K562 (cell line): Measurements from ENCODE around the gene PSMB7. TPM values are rescaled to one million over a fixed set of nuclear protein-coding genes. Genes with fewer than 3 reads are reported as not detected.

Experiments
- ATAC-seq: fragments of 200-7000 bp; cut with Tn5 transposase; 3 replicates; pipeline ENCODE4 v1.9.1; 2020; ENCODE audit warnings: moderate library complexity
- BruUV-seq: library from RNA; stranded (reverse); fragments of 400-500 nt; replicated peaks from 2 replicates; lab custom pipeline; 2021; lab: Mats Ljungman, UMichigan
- CTCF ChIA-PET: fragments of 300-600 bp; formaldehyde crosslinking; extraction: SDS; loops from one replicate; lab custom pipeline; 2021; ENCODE audit warnings: low intra/inter-chr PET ratio; lab: Yijun Ruan, JAX
- POLR2A ChIA-PET: fragments of 300-600, 350-650 bp; sonication (Branson Sonifier 250); formaldehyde crosslinking; extraction: SDS; loops from one replicate; lab custom pipeline; 2021; ENCODE audit warnings: antibody characterized with exemption, inconsistent platforms; lab: Yijun Ruan, JAX
- DNase-seq, 4 experiments: peaks; one replicate each; pipeline versions ENCODE4 v3.0.0 to v3.0.0-alpha.2; 2011 to 2018; ENCODE audit warnings: low spot score in 3 of 4, mixed read lengths in 3 of 4; ENCODE audit errors: extremely low read depth in 1 of 4
- FAIRE-seq: peaks from 2 replicates; lab custom pipeline; 2011; peaks lifted over from hg19 to GRCh38; lab: Jason Lieb, UNC
- H2AFZ ChIP-seq: 2 replicates; pipeline ENCODE4 v1.6.0; 2011; ENCODE audit warnings: low read depth, low read length, control low read depth, inconsistent platforms
- H3K27ac ChIP-seq: fragments of 200-600 bp; 3 replicates; pipeline ENCODE4 v1.8.0; 2011; ENCODE audit warnings: low read depth, mild to moderate bottlenecking, control low read depth, inconsistent platforms, low read length, moderate library complexity, mixed read lengths; ENCODE audit errors: extremely low read depth
- H3K27me3 ChIP-seq, 2 experiments: fragments of 300-600 bp in 1 of 2; 2 replicates in 1 of 2; 3 replicates in 1 of 2; pipeline versions ENCODE4 v1.6.0 to v1.8.0; 2011; ENCODE audit warnings: inconsistent platforms in 2 of 2, low read length in 2 of 2, mild to moderate bottlenecking in 1 of 2, mixed read lengths in 1 of 2, moderate library complexity in 1 of 2; ENCODE audit not compliant: control insufficient read depth in 2 of 2, insufficient read depth in 2 of 2
- H3K36me3 ChIP-seq: fragments of 300-600 bp; 3 replicates; pipeline ENCODE4 v1.8.0; 2011; ENCODE audit warnings: mild to moderate bottlenecking, low read length, inconsistent platforms; ENCODE audit not compliant: control insufficient read depth, insufficient read depth
- H3K4me1 ChIP-seq, 2 experiments: fragments of 200-600 bp in 1 of 2; replicated peaks in 1 of 2; 2 replicates in 1 of 2; 3 replicates in 1 of 2; pipeline versions ENCODE4 v1.5.1 to v1.8.0; 2011; ENCODE audit warnings: inconsistent platforms in 2 of 2, low read length in 2 of 2, mild to moderate bottlenecking in 1 of 2, mixed read lengths in 1 of 2, moderate library complexity in 1 of 2; ENCODE audit not compliant: control insufficient read depth in 2 of 2, insufficient read depth in 2 of 2
- H3K4me2 ChIP-seq: 2 replicates; pipeline ENCODE4 v1.6.1; 2011; ENCODE audit warnings: low read length, control low read depth, inconsistent platforms, mixed read lengths; ENCODE audit not compliant: insufficient read depth
- H3K4me3 ChIP-seq: fragments of 200-600 bp; sonication (generic), shearing (Covaris generic); 2 replicates; pipeline ENCODE4 v1.5.1; 2016; ENCODE audit warnings: control low read depth, inconsistent platforms
- H3K79me2 ChIP-seq: fragments of 200-600 bp; 3 replicates; pipeline ENCODE4 v1.8.0; 2011; ENCODE audit warnings: low read length, inconsistent platforms; ENCODE audit not compliant: control insufficient read depth, insufficient read depth
- H3K9ac ChIP-seq, 2 experiments: 2 replicates each; pipeline versions ENCODE4 v1.6.0 to v1.6.1; 2011; ENCODE audit warnings: low read depth in 2 of 2, low read length in 2 of 2, control low read depth in 1 of 2, inconsistent platforms in 1 of 2, mild to moderate bottlenecking in 1 of 2, mixed read lengths in 1 of 2; ENCODE audit not compliant: insufficient read depth in 1 of 2
- H3K9me1 ChIP-seq: one replicate; pipeline ENCODE4 v1.6.0; 2011; ENCODE audit warnings: inconsistent platforms, mild to moderate bottlenecking, low read length, moderate library complexity; ENCODE audit not compliant: control insufficient read depth, insufficient read depth
- H3K9me3 ChIP-seq: replicated peaks from 2 replicates; pipeline ENCODE4 v1.5.1; 2011; ENCODE audit warnings: low read depth, low read length, inconsistent platforms; ENCODE audit not compliant: control insufficient read depth, insufficient read depth
- H4K20me1 ChIP-seq: replicated peaks from 2 replicates; pipeline ENCODE4 v1.6.1; 2011; ENCODE audit warnings: low read length, inconsistent platforms, mixed read lengths; ENCODE audit not compliant: control insufficient read depth, insufficient read depth
- CHD4 ChIP-seq: fragments of 200-600 bp; sonication (generic); IDR thresholded peaks from 3 replicates; pipeline ENCODE4 v1.6.1; 2012; ENCODE audit warnings: low read depth, mild to moderate bottlenecking, mixed read lengths, low read length, inconsistent platforms; ENCODE audit not compliant: insufficient read depth, insufficient replicate concordance, poor library complexity, severe bottlenecking
- HDAC2 ChIP-seq: fragments of 450-650 bp; IDR thresholded peaks from 2 replicates; pipeline ENCODE4 v1.6.1; 2016; ENCODE audit warnings: mild to moderate bottlenecking
- NCOA4 ChIP-seq: fragments of 450-650 bp; IDR thresholded peaks from 2 replicates; pipeline ENCODE4 v1.6.1; 2018; ENCODE audit warnings: mild to moderate bottlenecking; ENCODE audit not compliant: partially characterized antibody
- PKNOX1 ChIP-seq: fragments of 450-650 bp; IDR thresholded peaks from 2 replicates; pipeline ENCODE4 v1.6.1; 2016
- WGBS: fragments of 100-300 bp; shearing (Covaris generic); methylation state at CpG from one replicate; pipeline ENCODE4 v1.1.6; 2016; ENCODE audit warnings: low coverage, mixed read lengths; ENCODE audit not compliant: insufficient coverage; ENCODE audit errors: missing lambda C conversion rate; 5-methylcytosine and 5-hydroxymethylcytosine counted together
- in situ Hi-C: fragments of 300-500 bp; cut with MboI; formaldehyde crosslinking; loops from 4 replicates; pipeline ENCODE4 v1.15.0; 2018; ENCODE audit warnings: inconsistent platforms, mixed read lengths
- intact Hi-C: fragments of 100-400 bp; cut with micrococcal nuclease; formaldehyde crosslinking; loops from 2 replicates; pipeline ENCODE4 v1.14.2; 2022
- polyA plus RNA-seq, 8 experiments: library from polyadenylated mRNA; depleted of rRNA in 4 of 8; stranded (reverse) in 5 of 8; unstranded in 3 of 8; fragments of >200 nt; fragmentation: Nextera tagmentation in 2 of 8; fragmentation: Illumina TruSeq in 1 of 8; extraction: Ambion mirVana in 2 of 8; extraction: Trizol in 1 of 8; gene quantifications; 2 replicates each; pipeline versions ENCODE4 v1.2.1 to v1.2.3, GENCODE V29; 2011 to 2014; ENCODE audit warnings: inconsistent platforms in 1 of 8, missing spikeins in 1 of 8
- total RNA-seq, 7 experiments: library from RNA; depleted of rRNA in 6 of 7; stranded (reverse); fragments of >200 nt in 6 of 7; fragmentation: Illumina TruSeq in 2 of 7; extraction: Trizol in 2 of 7; gene quantifications; 2 replicates each; pipeline versions ENCODE4 v1.2.1 to v1.2.3, GENCODE V29; 2011 to 2021; ENCODE audit warnings: low replicate concordance in 1 of 7

Gene PSMB7
- total and polyA plus RNA-seq, 9 of the 15 experiments (the other 6 are each of a cell fraction or from before 2014, with no cell fraction given): 321 to 978 (median 407) TPM

- TF ChIP-seq HDAC2 (peak; percentile 21; the same call in 1 of the 2 replicates), PKNOX1 (no peak), CHD4 (peak; percentile 92)
These were observed 42.0 kb upstream of the PSMB7 start (continued) for GRCh38 chr9:124457079-124457886.

- Histone ChIP-seq H2AFZ (no peak overlapping the region), H3K79me2 (no peaks in the 10 kb centered on the region), H3K4me2 (no peak overlapping the region), H3K4me3 (no peak overlapping the region), H3K9me3 (no peaks in the 10 kb centered on the region), H3K27ac (no peak overlapping the region), H4K20me1 (peaks cover 20% of the 10 kb centered on the region; the same call in 1 of the 2 replicates), H3K9ac (peak overlapping the region in 1 of 2 experiments; percentile 35; a peak in 1 of 4 replicates), H3K9me1 (no peaks in the 10 kb centered on the region), H3K4me1 (peaks cover 0 to 32% of the 10 kb centered on the region in 2 experiments; a peak in 2 of 5 replicates), H3K27me3 (peaks cover 0 to 29% of the 10 kb centered on the region in 2 experiments; a peak in 3 of 5 replicates), H3K36me3 (no peaks in the 10 kb centered on the region)
- CTCF ChIA-PET: no interaction called here
- WGBS: 34% methylated on average over 14 of the region's 15 CpGs
- DNase-seq (no peak), FAIRE-seq (no peak), ATAC-seq (no peak; the same call in 1 of the 3 replicates)
- no peak for TF ChIP-seq NCOA4
- intact Hi-C loops (no loop called here), in situ Hi-C loops (no loop called here)
- BruUV-seq: no TSS peak
- POLR2A ChIA-PET: interaction anchor here (0.6 kb wide), 1 partner anchor 381 kb away, joined by 3 read pairs; no protein-coding TSS in a partner anchor
These were observed 41.3 kb upstream of the PSMB7 start for GRCh38 chr9:124456341-124457078.
